ENCODE results near the gene RPLP2. TPM values are rescaled to one million over a fixed set of nuclear protein-coding genes. Genes with fewer than 3 reads are reported as not detected.

Gene RPLP2
- total RNA-seq, 1 donor from 2014 or later = 418 TPM

DNA sequence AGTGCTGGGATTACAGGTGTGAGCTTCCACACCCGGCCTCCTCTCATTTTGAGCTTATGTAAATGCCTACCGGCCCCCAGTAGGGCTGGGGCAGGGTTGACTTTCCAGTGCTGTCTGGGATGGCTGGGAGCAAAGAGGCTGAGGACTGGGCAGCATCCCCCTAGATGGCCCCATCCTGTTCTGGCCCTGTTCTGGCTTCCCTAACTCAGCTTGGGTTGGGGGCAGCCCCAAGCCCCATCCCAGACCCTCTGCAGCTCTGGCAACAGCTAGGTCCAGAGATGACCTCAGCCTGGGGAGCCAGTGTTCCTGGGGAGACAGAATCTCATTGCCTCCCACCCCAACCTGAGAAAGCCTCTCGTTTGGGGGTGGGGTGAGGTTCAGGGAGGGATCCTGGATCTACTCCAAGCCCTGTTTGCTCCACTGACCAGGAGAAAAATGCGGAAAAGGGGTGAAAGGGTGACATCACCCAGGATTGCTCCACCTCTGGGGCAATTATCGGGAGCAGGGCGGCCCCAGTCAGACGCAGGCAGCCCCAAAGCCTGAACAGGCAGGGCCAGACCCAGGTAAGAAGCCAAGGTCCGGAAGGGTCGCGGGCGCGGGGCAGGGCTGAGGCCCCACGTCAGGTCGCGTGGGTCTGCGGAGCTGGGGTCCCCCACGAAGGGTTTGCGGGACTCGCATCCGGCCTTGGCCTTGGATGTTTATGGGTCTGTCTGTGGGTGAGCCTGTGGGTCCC, 8.8 kb downstream of the RPLP2 start, which contains the start of gene PNPLA2:
TSS of gene PNPLA2 (plus strand) at position 519 of the 733 bp plus-strand sequence. CDS start 805 bp downstream, outside the sequence.
- Mint-ChIP-seq H3K36me3 (peaks cover 5% of the 10 kb centered on the region), H3K27ac (peak within 1 kb of the TSS; percentile 85), H3K27me3 (ENCODE audit: insufficient read depth, low read depth) (peaks cover 9% of the 10 kb centered on the region), H3K9me3 (no peaks in the 10 kb centered on the region), H3K4me1 (peaks cover 8% of the 10 kb centered on the region), H3K4me3 (peak within 1 kb of the TSS; percentile 81)
- Histone ChIP-seq H3K4me3 (peak within 1 kb of the TSS; percentile 92), H3K9me3 (ENCODE audit: low read depth) (no peaks in the 10 kb centered on the region), H3K9ac (peak within 1 kb of the TSS; percentile 51), H3K79me2 (ENCODE audit: low read depth) (peaks cover 9% of the 10 kb centered on the region), H3K27me3 (no peaks in the 10 kb centered on the region), H3K27ac (no peak within 1 kb of the TSS), H2AFZ (replicated peaks) (no peak within 1 kb of the TSS), H3K4me2 (peak within 1 kb of the TSS; percentile 94), H4K20me1 (ENCODE audit: low read depth) (peaks cover 34% of the 10 kb centered on the region), H3K36me3 (no peaks in the 10 kb centered on the region), H3K4me1 (no peaks in the 10 kb centered on the region), H3F3A (ENCODE audit: low read depth) (peaks cover 31% of the 10 kb centered on the region)
- TF ChIP-seq CTCF (IDR thresholded peaks at IDR 0.05) (no peak), EZH2phosphoT487 (IDR thresholded peaks at IDR 0.05) (no peak), EZH2 (IDR thresholded peaks at IDR 0.05) (no peak)
- DNase-seq (ENCODE audit: low spot score) = no peak

DNA sequence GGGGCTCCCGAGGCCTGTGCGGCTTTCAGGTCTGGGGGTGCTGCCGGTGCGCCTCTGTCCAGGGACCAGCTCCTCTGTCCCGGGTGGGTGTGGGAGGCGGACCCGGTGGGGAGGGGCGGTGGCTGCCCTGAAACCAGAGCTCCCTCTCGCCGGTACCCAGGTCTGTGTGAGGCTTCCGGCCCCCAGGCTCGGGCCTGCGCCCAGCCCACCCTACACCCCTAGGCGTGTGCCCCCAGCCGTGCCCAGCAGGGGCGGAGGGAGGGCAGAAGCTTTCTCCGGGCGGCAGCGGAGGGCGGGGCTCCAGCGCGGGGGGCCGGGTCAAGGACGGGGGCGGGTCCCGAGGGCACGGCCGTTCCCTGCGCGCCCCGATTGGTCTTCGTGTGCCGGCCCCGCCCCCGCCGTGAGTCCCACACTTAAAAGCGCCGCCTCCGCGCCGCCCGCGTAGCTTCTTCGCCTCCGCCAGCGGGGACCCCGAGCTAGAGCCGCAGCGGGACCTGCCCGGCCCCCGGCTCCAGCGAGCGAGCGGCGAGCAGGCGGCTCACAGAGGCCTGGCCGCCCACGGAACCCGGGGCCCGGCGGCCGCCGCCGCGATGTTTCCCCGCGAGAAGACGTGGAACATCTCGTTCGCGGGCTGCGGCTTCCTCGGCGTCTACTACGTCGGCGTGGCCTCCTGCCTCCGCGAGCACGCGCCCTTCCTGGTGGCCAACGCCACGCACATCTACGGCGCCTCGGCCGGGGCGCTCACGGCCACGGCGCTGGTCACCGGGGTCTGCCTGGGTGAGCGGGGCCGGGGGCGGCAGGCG, 9.6 kb downstream of the RPLP2 start:
- peaks cover 9% of the 10 kb centered on the region for H3K79me2 ChIP-seq (ENCODE audit: low read depth)
- no peak overlapping the region for H3K27ac Mint-ChIP-seq
- DNase-seq (ENCODE audit: low spot score) = peak; percentile 98
- peaks cover 34% of the 10 kb centered on the region for H4K20me1 ChIP-seq (ENCODE audit: low read depth)
- no peaks in the 10 kb centered on the region for H3K27me3 ChIP-seq
- H3K4me1 Mint-ChIP-seq = peaks cover 8% of the 10 kb centered on the region
- no peaks in the 10 kb centered on the region for H3K9me3 Mint-ChIP-seq
- H3K9ac ChIP-seq = peak overlapping the region; percentile 51
- no peak overlapping the region for H2AFZ ChIP-seq (replicated peaks)
- peaks cover 25% of the 10 kb centered on the region for H3F3A ChIP-seq (ENCODE audit: low read depth)
- peak overlapping the region; percentile 92 for H3K4me3 ChIP-seq
- no peak overlapping the region for H3K27ac ChIP-seq
- peak overlapping the region; percentile 78 for H3K4me3 Mint-ChIP-seq
- peak overlapping the region; percentile 94 for H3K4me2 ChIP-seq
- no peak for TF ChIP-seq CTCF (IDR thresholded peaks at IDR 0.05)
- TF ChIP-seq EZH2 (IDR thresholded peaks at IDR 0.05) = no peak
- TF ChIP-seq EZH2phosphoT487 (IDR thresholded peaks at IDR 0.05) = no peak
- peaks cover 9% of the 10 kb centered on the region for H3K27me3 Mint-ChIP-seq (ENCODE audit: insufficient read depth, low read depth)
- H3K36me3 ChIP-seq = no peaks in the 10 kb centered on the region
- no peaks in the 10 kb centered on the region for H3K9me3 ChIP-seq (ENCODE audit: low read depth)
- no peaks in the 10 kb centered on the region for H3K4me1 ChIP-seq
- peaks cover 2% of the 10 kb centered on the region for H3K36me3 Mint-ChIP-seq

DNA sequence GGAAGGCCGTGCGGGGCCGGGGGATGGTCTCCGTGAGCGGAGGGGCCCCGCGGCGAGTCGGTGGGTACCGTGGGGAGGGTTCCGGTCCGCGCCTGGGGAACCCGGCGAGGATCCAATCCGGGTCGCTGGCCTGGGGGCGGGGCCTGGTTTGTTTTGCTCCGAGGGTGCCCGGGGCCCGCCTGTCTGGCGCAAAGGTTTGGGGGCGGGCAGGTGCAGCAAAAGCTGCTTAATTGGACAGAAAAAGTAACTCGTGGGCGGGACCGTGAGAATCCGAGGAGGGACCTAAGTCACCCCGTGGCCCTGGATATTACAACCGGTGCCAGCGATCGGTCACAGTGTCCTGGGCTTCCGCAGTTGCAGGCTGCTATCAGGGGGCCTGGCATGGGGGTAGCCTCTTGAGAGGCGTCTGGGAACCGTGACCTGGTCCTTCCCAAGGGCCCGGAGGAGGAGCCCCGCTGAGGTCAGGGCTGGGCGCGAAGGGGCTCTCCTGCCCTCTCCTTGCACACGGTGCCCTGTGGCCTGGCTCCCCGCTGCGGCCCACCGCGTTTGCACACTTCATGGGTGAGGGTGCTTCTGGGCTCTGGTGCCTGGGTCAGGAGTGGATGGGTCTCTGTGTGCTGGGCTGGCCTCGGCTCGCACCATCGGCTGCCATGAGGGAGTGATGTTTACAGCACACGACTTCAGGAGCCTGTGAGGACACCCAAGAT, 10.3 kb downstream of the RPLP2 start:
- no peaks in the 10 kb centered on the region for H3K9me3 ChIP-seq (ENCODE audit: low read depth)
- H3K36me3 ChIP-seq = no peaks in the 10 kb centered on the region
- no peak overlapping the region for H2AFZ ChIP-seq (replicated peaks)
- H3F3A ChIP-seq (ENCODE audit: low read depth) = peaks cover 22% of the 10 kb centered on the region
- H3K27me3 Mint-ChIP-seq (ENCODE audit: insufficient read depth, low read depth) = peaks cover 11% of the 10 kb centered on the region
- H3K4me2 ChIP-seq = peak overlapping the region; percentile 94
- peak overlapping the region; percentile 92 for H3K4me3 ChIP-seq
- peak overlapping the region; percentile 89 for H3K4me3 Mint-ChIP-seq
- H3K79me2 ChIP-seq (ENCODE audit: low read depth) = peaks cover 9% of the 10 kb centered on the region
- peaks cover 4% of the 10 kb centered on the region for H3K36me3 Mint-ChIP-seq
- peak overlapping the region; percentile 51 for H3K9ac ChIP-seq
- no peak overlapping the region for H3K27ac ChIP-seq
- H3K9me3 Mint-ChIP-seq = no peaks in the 10 kb centered on the region
- H3K27me3 ChIP-seq = peaks cover 2% of the 10 kb centered on the region
- H4K20me1 ChIP-seq (ENCODE audit: low read depth) = peaks cover 34% of the 10 kb centered on the region
- no peak overlapping the region for H3K27ac Mint-ChIP-seq
- peak; percentile 82 for DNase-seq (ENCODE audit: low spot score)
- H3K4me1 Mint-ChIP-seq = peaks cover 9% of the 10 kb centered on the region
- H3K4me1 ChIP-seq = no peaks in the 10 kb centered on the region
- TF ChIP-seq CTCF (IDR thresholded peaks at IDR 0.05) = no peak
- no peak for TF ChIP-seq EZH2 (IDR thresholded peaks at IDR 0.05)
- no peak for TF ChIP-seq EZH2phosphoT487 (IDR thresholded peaks at IDR 0.05)

All from neural progenitor cell (in vitro differentiated cells).